NCI-H187 (cell line): ENCODE data around the gene TNRC6B.

Source experiments
- DNase-seq, 2 experiments: peaks; one replicate each; lab custom pipeline; 2025; lab: John Stamatoyannopoulos, UW

The TNRC6B gene

DNA sequence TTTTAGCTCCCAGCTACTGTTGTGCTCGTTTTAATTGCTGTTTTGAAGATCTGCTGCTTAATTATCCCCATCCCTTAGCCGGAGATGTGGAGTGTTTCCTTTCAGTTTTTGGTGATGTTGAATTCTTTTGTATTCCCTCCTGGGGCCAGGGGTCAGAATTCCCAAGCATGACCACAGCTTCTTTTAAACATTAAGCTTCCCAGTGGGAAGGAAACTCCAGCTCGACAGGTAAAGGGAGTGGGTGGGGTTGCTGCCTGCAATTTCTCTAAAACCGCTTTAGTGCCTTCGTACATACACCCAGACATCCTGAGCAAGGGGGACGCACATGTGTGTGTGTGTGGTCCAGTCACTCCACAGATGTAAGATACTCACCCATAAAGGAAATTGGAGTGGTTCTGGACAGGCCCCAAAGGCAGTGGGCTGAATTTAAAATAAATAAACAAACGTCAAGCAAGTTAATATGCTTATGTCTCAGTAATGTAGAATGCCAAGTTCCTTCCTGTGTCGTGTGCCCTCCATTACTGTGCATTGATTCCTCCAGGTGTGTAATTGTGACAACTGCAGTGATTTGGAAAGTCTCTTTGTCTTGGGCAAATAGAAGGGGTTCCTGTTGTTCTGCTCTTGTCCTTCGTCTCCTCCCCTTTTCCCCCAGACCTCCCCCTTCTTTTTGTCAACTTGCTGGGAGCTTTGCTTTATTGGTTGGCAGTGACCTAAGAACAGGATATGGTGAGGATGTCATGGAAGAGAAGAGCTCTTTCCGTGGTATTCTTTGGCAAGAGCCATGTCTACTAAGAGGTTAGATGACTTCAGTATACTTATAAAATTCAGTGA lies 149.4 kb downstream of the TNRC6B start:
- DNase-seq = no peak

DNA sequence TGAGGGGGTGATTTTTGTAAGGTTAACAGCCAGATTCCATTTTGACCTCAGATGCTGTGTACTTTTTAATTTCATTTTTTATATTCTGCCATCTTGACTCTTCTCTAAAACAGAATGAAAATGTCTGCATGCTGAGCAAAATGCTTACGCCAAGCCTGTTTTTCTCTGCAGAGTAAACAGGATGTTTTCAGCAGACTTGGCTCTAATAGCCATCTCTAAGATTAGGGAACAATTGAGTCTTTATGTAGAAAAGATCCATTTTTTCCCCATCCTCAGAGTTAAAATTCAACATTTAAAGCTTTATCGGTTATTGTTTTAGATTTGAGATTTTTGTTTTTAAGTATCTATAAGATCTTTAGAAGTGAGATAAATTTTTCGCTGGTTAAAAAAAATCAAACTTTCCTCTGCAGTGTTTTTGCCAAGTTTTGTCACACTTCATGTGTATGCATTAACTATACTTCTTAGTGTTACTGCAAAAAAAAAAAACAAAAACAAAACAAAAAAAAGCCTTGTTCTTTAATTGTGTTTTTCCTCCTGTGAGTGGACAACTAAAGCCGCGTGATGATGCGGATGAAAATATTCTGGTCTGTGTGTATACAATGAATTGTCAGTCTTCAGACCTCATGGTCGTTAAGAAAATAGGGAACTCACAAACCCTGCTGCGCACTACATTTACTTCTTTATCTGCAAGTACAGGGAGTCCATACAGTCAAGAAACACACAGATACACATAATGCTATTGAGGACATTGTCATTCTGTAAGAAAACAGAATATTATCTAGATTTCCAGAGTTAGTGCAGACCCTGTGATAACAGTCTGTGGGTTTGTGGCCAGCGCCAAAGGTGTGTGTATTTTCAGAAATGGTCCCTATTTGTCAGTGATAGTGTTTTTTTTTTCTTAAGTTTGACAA lies 151.1 kb downstream of the TNRC6B start:
- no peak for DNase-seq

DNA sequence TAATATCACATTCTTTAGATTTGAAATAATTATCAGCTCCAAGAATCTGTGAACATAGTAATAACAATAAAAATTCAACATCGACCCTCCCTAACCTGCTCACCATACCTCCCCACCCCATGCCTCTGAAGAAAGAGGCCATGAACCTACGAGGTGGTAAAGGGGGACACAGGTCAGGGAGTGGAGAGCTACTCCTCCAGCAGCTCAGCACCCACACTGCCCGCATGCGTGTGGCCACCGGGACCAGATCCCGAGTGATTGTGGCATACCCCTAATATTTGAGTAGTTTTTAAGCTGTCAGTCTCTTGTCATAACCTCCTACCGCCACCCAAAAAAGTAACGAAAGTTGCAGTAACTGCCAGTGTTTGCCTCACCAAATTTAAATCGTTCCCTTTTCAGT lies 151.7 kb downstream of the TNRC6B start:
- DNase-seq = no peak

DNA sequence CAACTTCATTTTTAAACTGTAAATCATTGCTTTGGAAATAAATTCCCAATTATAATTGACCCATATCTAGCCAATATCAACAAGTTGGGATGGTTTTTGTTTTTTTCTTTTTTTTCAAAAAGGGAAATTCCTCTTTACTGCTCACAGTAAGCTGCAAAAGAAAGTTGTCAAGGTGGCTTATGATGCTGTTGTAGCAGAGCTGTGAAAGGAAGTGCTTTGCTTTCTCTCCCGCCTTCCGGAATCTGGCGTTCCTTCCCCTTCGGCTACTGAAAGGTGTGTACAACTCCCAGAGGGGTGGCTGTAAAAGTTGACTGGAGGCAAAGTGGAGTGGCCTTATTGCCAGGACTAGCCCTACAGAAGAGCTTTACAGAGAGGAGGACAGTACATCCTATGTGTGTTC lies 152.4 kb downstream of the TNRC6B start:
- DNase-seq = no peak

DNA sequence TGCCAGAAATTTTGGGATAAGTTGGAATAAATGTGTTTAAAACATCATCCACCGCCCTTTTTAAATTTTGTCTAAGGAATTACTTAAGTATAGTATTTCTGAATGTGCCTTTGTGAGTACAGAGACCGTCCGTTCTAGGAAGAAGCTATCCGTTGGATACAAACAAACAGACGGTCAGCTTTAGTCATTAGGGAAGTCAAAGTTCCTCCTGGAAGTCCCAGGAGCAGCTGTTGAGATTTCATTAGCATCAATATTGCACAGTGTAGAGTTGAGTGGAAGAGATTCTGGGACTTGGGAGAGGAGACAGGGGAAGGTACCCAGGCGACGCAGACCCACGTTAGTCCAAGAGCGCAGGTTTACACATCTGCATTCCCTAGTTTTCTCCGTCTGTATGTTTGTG lies 152.9 kb downstream of the TNRC6B start:
- no peak for DNase-seq

DNA sequence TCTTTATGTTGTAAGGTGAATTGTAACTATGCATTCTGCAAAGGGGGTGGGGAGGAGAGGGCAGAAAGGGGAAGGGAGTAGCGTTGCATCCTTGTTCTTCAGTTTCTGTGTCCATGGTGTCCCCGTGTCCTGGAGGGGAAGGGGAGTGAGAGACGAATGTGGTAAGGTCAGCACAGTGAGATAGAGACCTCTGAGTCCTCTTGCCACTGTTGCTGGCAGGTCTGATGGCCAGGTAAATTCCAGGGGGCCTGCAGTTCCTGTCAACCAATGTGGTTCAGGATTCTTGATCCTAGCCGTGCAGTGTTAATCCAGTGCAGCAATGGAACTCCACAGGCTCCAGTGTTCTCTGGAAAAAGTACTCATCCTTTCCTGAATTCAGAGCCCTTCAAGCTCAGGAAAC lies 154.0 kb downstream of the TNRC6B start:
- DNase-seq = no peak

DNA sequence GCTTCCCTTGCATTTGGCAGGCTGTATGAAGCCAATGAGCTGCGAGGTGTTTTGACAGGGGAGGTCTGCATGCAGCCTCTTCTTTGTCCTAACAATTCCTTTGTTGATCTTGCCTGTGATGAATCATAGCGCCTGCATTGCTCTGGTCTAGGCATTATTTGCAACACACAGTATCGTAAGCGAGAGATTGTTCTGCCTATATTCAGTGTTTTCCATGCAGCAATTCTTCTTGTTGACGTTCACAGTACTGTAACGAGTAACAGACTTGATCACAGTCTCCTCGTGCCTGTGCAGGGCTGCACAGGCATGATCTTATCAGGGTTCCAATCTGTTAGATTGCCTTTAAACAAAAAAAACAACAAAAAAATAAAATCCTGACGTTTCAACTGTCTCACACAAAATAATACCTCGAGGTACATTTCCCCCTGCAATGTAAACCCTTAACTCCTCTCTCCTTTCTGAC lies 154.6 kb downstream of the TNRC6B start:
- no peak for DNase-seq

DNA sequence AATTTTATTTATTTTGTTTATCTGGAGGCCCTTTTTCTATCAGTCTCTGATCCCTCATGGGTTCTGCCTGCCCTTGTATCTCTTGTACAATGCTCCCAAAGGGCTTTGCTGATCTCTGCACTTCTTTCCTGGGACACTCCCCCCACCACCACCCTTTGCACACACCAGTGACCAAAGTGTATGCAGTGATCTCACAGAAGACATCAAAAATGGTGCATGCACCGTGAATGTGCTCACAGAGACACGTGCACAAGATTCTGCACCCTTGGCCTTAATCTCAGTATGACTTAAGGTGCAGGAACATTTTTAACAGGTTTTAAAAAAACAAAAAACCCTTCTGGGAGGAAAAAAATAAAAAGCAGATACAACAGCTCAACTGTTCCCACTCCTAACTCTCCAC lies 156.3 kb downstream of the TNRC6B start:
- no peak for DNase-seq

DNA sequence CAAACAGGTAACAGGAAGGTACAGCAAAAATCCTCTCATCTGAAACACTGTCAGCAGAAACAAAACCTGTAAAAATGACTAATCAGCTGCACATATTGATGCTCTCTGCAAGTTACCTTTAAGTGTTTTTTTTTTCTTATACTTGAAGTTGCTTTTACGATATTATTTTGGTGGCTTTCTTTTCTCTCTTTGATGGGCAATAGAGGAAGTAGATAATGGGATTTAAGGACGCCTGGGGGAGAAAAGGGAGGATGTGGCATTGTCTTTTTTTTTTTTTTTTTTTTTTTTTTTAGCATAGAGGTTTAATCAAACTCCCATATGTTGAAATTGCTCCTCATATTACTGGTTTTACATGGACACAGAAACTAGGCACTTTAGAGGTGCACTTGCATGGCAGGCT lies 157.2 kb downstream of the TNRC6B start:
- no peak for DNase-seq

DNA sequence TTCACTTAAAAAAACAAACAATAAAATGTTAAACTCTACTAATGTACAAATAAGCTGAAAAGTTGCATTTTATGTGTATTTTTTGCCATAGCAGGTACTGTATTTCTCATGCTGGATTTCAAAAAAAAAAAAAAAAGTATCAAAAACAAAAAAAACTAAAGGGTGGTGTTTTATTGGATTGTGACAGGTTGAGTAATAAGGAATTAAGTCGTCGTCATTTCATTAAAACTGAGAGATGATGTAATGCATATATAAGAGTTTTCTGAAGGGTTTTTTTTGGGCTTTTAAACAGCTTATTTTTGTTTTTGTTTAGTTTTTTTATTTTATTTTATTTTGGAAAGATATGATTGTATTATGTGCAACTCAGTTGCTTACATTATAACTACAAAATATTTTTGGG lies 157.6 kb downstream of the TNRC6B start:
- no peak for DNase-seq

DNA sequence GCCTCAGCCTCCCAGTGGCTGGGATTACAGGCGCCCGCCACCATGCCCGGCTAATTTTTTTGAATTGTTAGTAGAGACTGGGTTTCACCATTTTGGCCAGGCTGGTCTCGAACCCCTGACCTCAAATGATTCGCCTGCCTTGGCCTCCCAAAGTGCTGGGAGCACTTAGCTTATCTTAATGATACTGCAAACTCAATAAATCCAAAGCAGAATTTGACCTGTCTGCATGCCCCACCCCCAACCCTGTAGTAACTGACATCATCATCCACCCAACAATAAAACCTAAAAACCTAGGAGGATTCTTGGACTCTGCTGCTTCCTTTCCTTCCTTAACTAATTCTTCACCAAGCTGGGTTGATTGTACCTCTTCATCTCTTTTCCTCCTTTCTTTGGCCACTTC lies 162.3 kb downstream of the TNRC6B start:
- DNase-seq = no peak

DNA sequence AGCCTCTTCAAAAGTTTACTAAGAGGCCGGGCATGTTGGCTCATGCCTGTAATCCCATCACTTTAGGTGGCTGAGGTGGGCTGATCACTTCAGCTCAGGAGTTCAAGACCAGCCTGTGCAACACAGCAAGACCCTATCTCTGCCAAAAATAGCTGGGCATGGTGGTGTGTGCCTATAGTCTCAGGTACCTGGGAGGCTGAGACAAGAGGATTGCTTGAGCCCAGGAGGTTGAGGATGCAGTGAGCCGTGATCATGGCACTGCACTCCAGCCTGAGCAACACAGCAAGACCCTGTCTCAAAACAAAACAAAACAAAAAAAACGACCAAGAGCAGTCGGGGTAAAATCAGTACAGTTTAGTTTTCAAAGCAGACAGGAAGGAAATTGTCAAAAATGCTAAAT lies 163.9 kb downstream of the TNRC6B start:
- DNase-seq = no peak

DNA sequence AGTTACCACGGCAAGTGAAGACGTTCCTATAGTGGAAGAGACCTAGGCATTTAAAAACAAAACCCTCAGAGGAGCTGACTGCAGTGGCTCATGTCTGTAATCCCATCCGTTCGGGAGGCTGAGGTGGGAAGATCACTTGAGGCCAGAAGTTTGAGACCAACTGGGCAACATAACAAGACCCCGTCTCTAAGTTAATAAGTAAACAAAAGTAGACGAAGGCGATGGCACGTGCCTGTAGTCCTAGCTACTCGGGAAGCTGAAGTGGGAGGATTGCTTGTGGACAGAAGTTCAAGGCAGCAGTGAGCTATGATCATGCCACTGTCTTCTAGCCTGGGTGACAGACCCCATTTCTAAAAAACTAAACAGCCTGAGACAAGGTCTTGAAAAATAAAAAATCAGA lies 164.8 kb downstream of the TNRC6B start:
- no peak for DNase-seq

DNA sequence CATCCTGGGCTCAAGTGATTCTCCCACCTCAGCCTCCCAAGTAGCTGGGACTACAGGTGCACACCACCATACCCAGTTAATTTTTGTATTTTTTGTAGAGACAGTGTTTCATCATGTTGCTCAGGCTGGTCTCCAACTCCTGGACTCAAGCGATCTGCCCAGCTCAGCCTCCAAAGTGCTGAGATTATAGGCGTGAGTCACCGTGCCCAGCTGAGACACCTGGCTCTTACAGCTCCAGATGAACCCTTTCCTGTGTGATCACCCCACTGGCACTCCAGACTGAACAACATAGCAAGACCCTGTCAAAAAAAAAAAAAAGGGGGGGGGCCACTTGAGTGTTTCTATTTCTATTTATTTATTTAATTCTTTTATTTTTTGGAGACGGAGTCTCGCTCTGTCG lies 167.5 kb downstream of the TNRC6B start:
- DNase-seq = no peak

DNA sequence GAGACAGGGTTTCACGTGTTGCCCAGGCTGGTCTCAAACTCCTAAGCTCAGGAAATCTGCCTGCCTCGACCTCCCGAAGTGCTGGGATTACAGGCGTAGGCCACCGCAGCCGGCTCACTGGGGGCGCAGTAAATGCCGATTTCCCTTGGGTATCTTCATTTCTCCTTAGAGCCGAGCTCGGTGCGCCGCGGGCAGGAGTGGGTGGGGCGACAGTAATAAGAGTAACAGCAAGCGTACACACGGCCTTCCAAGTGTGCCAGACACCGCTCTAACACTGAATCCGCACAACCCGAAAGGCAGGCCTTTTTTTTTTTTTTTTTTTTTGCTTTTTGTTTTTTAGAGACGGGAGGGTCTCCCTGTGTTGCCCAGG lies 168.1 kb downstream of the TNRC6B start:
- DNase-seq = no peak

DNA sequence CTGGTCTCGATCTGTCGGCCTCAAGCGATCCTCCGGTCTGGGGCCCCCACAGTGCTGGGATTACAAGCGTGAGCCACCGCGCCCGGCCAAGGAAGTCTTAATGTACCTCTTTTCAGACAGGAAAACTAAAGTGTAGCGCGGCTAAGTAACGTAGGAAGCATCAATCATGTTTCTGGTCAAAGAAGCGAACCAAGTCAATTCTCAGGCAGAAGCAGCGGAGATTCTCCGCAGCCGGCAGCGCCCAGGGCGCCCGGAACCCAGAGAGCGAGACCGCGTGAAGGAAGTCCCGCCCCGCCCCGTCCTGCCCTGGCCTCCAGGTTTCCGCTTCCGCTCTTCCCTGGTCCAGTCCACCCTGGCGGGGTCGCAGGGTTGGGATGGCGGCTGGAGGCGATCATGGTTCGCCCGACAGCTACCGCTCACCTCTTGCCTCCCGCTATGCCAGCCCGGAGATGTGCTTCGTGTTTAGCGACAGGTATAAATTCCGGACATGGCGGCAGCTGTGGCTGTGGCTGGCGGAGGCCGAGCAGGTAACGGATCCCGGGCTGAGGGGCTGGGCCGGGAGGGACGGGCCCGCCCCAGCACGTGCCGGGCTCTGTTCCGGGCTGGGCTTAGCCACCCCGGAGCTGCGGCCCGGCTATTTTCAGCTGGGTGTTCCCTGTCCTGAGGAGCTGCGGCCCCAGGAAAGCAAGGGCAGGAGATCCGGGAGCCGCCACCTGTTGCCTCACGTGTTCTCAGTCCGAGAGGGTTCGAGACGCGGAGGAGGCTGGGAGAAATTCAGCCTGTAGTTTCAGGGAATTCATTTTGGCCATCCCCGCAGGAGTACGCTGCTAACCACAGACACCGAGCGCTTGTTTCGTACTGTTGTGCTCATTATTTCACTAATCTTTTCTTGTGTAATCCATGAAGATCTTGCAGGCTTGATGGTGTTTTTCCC lies 168.7 kb downstream of the TNRC6B start, which contains the start of gene ADSL:
Gene ADSL (plus strand): TSS at position 316 of the 934 bp plus-strand sequence. CDS start 59 bp downstream, at position 375.
- peak; percentile 25 to 66 for DNase-seq

DNA sequence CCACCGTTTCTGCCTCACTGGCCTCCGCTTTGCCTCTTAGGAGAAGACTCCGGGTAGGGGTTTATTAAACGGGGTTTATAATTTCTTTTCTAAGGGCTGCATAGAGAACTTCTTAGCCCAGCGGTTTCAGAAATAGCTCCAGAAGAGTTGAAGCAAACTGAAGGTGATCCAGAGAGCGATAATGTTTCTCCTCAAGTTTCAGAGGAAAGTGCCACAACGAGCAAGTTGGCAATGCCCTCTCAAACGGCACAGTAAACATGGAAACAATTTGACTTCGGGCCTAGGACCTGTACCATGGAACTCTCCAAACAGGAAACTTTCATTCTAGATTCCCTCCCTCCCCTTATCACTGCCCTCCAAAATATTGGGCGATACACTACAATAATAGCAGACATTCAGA lies 169.6 kb downstream of the TNRC6B start:
- DNase-seq = no peak

DNA sequence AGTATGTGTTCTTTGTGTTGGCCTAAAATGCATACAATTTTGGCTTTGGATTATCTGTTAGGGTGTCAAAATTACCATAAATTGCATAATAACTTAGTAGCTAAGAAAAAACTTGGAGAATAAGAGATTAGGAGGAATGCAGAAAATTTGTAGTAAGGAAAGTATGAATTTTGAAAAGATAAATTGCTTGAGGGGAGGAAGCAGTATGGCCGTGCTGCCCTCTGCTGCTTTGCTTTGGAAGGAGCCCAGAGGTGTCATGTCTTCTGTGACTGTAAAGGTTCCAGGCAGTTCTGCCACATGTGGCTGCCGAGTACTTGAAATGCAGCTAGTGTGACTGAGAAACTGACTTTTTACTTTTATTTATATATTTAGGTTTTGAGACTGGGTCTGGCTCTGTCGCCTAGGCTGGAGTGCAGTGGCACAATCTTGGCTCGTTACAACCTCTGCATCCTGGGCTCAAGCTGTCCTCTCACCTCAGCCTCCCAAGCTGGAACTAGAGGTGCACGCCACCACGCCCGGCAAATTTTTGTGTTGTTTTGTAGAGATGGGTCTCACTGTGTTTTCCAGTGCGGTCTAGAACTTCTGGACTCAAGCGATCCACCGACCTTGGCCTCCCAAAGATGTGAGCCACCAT lies 170.4 kb downstream of the TNRC6B start:
- no peak for DNase-seq

DNA sequence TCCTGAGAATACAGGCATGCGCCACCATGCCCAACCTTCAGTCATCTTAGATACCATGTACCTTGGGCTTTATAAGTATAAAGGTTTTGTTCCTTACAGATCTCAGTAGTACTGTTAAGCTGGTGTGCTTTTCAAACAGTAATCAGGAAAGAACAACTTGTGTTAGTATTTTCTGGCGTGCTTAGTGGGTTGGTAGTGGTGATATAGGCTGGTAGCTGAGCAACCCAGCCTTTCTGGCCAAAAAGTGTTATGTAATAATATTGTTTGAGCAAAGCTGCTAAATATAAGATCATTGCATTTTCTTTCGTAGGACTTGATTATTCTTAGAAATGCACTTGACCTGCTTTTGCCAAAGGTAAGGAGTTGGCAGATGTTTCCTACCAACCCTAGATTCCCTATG lies 175.0 kb downstream of the TNRC6B start:
- no peak for DNase-seq

DNA sequence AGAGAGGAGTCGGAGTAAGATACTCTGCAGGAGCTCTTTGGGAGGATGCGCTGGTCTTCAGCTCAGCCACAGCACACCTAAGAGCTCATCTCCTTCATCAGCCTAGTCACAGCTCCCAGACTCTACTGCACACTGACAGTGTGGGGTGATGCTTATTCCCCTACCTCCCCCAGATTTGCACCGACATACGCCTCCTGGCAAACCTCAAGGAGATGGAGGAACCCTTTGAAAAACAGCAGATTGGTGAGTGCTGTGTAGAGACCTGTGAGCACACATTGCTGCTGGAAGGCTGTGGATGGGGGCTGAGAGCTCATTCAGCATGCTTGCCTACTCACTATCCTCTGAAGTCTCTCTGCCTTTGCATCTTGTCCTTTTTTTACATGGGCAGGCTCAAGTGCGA lies 183.4 kb downstream of the TNRC6B start:
- no peak for DNase-seq

DNA sequence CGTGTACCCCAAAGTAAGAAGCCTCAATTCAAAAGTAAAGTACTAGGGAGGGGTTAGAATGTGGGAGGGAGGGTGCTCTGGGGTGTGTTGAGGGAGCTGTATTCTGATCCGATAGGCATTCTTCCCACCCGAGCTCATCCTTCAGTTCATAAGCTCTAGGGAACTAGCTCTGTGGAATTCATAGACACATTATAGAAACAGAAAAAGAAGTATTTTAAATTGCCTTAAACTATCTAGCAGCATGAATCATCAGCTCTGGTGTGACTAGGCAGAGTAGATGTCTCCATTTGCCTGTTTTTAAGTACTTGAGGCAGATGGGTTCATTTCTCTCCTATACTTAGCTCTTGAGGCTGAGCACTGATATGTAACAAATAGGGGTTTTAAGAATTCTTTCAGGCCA lies 185.3 kb downstream of the TNRC6B start:
- no peak for DNase-seq
